GM18505 (cell line): ENCODE measurements around the gene FMNL1.
"Not testable (repeated sequence)": the region's sequence is repeated elsewhere in the genome, so short reads cannot be mapped to it uniquely, and the experiment has no call there.

Source experiments
- ATAC-seq: cut with Tn5 transposase; IDR thresholded peaks from one replicate; pipeline ENCODE4 v1.9.1; 2021; ENCODE audit not compliant: unreplicated experiment
- POLR2A ChIP-seq: IDR thresholded peaks from 4 replicates; pipeline ENCODE4 v1.6.1; 2011; ENCODE audit warnings: borderline replicate concordance; ENCODE audit not compliant: insufficient read depth, insufficient read length; ENCODE audit errors: extremely low read depth

Gene FMNL1

DNA sequence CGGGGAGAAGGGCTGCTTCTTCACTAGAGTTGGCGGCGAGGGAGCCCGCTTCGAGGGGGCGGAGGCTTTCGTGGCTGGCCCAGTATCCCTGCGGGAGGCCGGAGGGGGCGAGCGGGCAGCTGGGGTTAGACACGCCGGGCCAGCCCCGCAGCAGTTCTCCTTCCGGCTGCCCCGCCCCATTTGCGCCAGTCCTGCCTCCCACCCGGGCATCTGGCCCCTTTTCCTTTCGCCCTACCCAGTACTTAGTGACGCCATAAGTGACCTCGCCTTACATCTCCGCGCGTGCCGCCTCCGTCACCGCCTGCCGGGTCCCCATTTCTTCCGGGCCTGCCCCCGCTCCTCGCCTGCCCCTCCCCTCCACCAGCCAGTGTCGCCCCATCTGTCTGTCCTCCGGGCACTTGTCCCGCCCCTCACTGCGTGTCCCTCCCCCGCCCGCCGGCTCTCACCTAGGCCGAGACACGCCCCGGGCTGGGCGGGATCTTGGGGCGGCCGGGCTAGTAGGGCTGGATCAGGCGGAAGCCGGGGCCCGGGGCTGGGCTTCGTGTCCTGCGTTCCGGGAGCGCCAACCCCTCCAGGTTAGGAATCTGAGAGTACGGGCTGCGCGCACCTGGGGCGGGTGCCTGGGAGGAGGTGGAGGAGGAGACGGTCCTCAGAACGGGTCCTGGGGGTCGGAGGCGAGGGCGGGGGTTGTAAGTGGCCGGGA, 25.9 kb downstream of the FMNL1 start:
- ATAC-seq: peak; percentile 77
- TF ChIP-seq POLR2A: peak; percentile 70

DNA sequence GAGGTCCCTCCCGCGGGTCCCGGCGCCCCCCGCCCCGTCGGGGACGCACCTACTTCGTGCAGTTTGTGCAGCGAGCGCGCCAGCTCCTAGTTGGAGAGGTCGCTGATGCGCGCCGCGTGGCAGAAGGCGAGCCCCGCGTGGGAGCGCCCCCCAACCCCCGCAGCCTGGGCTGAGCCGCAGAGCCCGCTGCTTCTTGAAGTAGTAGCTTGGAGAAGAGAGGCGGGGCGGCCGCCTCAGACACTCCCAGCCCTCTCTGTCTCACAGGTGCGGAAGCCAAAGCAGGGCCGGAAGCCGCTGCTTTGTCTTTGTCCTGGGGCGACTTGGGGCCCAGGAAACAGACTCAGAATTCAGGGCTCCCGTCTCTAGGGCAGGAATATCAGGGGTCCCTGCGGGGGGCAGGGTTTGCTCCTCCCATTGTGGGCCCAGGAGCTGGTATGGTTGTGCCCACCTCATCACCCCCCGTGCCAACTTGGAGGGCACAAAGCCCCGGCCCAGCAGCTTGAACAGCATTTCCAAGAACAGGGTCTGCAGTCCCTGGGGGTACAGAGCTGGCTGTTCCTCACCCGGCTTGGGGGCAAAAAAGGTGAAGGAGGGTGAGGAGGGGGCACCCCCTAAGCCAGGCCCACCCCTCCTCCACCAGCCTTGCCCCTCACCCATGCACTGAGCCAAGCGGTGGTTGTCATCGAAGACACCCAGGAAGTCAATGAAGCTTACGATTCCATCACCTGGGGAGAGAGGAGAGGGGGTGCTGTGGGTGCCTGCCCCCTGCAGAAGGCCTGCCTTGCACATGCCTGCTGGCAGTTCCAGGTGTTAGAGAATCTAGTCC, 26.7 kb downstream of the FMNL1 start:
- TF ChIP-seq POLR2A: peak; percentile 70
- peak; percentile 58 for ATAC-seq

DNA sequence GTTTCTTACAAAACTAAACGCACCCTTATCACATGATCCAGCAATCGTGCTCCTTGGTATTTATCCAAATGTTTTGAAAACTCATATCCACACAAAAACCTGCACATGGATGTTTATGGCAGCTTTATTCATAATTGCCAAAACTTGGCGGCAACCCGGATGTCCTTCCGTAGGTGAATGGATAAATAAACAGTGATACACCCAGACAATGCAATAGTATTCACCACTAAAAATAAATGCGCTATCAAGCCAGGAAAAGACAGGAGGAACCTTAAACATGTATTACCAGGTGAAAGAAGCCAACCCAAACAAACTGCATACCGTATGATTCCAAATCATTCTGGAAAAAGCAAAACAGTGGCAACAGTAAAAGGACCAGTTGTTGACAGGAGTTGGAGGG, 30.2 kb downstream of the FMNL1 start:
- no peak for ATAC-seq
- no peak for TF ChIP-seq POLR2A

GRCh38 chr17:45253237-45253636, 31.6 kb downstream of the FMNL1 start:
- not testable (repeated sequence) for ATAC-seq

- no peak for TF ChIP-seq POLR2A
- ATAC-seq: no peak
These were observed 32.2 kb downstream of the FMNL1 start for GRCh38 chr17:45253879-45254278.

DNA sequence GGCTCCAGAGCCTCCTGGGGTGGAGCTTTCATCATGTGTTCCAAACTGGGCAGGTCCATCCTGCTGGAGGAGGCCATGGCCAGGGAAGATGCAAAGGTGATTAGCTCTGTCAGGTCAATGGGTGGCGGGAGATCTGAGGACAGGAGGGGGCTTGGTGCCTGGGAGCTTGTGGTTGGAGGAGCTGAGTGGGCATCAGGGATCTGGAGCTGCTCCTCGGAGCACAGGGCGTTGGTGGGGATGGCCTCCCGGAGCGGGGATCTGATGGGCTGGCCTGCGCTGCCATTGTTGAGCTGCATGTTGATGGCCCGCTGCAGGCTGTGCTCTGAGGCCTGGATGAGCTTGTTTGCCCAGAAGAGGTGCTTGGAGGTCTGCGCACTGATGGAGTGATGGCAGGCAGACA, 33.7 kb downstream of the FMNL1 start:
- TF ChIP-seq POLR2A: no peak

DNA sequence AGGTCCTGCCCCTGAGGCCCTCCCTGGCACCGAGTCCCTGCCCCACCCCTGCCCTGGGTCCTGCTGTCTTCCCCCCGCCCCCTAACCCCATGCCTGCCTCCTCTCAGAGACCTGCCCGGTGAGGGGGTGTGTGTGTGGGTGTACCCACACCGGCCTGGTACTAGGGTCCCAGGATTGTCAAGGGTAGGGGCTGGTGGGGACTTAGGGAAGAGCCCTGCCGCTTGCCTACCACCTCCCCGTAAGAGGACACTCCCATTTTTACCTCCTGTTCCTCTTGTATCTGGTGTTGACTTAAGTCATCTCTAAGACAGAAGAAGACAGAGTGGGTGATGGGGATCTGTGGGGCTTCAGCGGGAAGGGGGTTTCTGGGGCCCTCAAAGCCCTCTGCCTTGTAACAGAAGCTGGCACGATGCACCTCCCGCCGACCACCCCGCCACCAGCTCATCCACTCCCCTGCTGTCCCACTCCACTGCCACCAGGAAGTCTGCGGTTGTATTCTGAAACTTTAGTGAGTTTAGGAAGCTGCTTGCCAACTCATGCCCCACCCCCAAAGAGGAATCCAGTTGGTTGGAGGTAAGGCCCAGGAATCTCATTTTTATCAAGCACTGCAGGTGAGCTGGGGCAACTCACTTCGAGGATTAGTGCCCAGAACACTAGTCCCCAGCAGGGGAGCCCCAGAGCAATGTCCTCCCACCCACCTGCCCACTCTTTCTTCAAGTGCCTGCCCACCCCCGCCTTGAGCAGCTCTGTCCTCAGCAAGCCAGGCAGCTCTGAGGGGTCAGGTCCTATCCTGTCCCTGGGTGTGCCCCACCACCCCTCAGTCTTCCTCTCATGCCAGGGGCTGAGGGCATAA, 34.7 kb downstream of the FMNL1 start:
- ATAC-seq: no peak

More for the DNA sequence above, 33.7 kb downstream of the FMNL1 start:
- ATAC-seq: no peak

DNA sequence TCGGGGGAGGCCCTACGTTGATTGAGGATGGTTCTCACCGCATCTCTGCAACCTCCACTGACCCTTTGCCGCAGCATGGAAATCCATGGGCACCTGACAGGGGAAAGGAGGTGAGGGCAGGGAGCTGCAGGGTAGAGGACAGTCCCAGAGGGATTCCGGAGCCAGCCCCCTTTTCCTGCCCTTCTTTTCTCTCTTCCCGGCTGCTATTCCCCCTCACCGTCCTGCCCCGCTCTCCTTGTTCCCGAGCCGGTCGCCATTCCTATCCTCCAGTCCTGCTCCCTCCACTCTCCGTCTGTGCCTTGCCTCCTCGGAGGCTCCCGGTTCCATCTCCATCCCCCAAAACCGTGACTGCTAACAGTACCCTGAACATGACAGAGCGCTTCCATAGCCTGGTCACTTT, 35.4 kb downstream of the FMNL1 start:
- no peak for ATAC-seq
- no peak for TF ChIP-seq POLR2A

More for the DNA sequence above, 34.7 kb downstream of the FMNL1 start:
- TF ChIP-seq POLR2A: no peak

GRCh38 chr17:45258981-45259380, 37.3 kb downstream of the FMNL1 start:
- ATAC-seq: no peak
- TF ChIP-seq POLR2A: no peak

GRCh38 chr17:45260204-45260783, 38.6 kb downstream of the FMNL1 start:
- TF ChIP-seq POLR2A: no peak
- no peak for ATAC-seq

DNA sequence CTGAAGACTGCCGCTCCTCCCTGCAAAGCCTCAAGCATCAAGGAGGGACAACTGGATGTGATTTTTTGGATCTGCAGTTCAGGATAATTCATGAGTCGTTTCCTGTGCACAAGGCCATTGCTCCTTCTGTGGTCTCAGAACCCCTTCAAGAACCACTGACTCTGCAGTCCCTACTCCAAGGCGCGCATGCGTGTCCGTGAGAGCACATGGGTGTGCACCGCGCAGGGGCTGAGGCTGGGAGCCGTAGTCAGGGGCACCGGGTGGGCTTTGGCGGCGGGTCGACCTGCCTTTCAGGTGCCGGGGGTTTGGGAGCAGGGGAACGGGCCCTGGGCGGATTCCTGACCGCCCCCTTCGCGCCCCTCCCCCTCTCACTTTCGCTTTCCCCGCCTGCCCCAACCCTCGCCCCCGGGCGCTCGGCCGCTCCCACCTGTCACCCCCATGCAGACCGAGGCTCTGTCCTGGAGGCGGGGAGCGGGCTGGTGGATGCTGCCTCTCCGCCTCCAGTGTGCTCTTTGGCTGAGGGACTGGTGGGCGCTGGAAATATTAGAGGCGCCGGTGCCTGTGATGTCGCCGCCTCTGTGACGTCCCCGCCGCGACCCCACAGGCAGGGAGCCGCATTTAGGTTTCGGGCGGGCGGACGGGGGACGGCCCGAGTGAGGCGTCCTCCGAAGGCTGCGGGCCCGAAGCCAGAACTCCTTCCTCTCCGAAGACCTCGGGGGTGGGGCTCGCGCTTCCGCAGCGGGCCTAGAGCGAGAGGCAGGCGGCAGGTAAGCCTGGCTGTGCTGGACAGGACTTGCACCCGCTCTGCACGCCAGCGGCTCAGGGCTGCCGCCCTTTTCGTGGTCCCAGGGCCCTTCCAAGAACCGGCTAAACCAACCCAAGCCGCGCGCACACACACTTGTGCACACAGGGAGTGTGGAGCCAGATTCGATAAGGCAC, 40.2 kb downstream of the FMNL1 start, which contains the start of gene SPATA32:
SPATA32 (minus strand) TSS at position 518 of the 939 bp plus-strand sequence; CDS start at position 440, 78 bp downstream.
- peak; percentile 53 for ATAC-seq
- peak; percentile 45 for TF ChIP-seq POLR2A

DNA sequence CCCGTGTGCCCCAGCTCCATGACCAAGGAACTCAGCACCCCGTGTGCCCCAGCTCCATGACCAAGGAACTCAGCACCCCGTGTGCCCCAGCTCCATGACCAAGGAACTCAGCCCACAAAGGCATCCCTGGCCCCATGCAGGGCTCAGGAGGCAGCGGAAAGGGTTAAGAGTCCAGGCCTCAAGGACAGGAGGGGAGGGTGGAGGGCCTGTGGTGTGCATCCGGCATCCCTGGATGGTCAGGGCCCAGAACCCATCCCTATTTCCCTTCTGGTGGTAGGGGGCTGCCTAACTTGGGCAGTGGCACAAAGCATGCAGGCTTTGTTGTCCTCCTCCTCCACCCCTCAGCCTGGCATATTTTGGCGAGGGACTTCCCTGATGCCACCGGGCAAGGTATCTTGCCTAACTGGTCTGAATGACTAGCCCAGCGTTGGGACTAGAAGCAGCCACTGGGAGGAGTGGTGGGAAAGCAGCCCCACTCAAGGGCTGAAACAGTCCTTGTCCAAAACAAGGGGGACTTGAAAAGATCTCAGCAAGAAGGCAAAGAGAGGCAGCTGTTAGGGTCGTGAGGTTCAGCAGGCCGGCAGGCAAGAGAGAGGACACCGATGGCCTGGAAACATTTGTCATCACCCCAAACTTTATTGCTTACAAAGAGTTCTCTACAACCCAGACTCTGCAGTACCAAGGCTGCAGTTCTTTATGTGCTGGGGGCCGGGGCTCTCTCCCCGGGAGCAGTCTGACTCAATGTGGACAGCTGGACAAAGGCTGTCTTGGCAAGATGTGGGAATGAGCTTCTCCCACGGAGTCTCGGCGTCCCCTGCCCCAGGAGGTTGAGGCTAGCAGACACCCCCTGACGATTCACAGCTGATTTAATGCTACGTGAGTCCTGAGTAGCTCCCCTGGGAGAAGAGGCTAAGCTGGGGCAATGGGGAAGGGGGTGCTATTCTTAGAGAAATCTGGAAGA, 41.1 kb downstream of the FMNL1 start:
- peak; percentile 23 for TF ChIP-seq POLR2A
- ATAC-seq: no peak
